ENCODE results near the gene KHDRBS1. TPM values are rescaled to one million over a fixed set of nuclear protein-coding genes. Genes with fewer than 3 reads are reported as not detected.
"Not testable (repeated sequence)": the region's sequence is repeated elsewhere in the genome, so short reads cannot be mapped to it uniquely, and the experiment has no call there.

The KHDRBS1 gene
- total and polyA plus RNA-seq, 2 of the 13 experiments (the other 11 are each of a cell fraction or from before 2014, with no cell fraction given): 25.1 to 39.0 TPM

DNA sequence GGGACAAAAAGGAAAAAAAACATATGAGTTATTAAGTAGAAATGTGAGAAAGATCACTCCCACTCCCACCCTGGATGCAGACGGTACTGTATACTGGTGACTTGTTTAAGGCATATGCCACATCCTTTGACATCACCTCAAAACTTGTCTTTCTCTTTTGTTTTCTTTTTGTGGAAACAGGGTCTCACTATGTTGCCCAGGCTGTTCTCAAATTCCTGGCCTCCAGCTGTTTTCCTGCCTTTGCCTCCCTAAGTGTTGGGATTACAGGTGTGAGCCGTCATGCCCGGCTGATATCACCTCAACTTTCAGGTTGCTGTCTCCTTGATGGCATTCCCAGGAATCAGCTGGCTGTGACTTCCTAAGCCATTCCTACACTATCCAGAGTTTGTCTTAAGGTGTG lies 18.4 kb upstream of the KHDRBS1 start:
- Histone ChIP-seq H3K27ac (ENCODE audit: extremely low read length, insufficient read depth, low read length) (no peak overlapping the region), H3K79me2 (ENCODE audit: insufficient read depth, low read length) (no peaks in the 10 kb centered on the region), H3K4me3 (replicated peaks in 1 of 3; ENCODE audit: insufficient read depth in 1 of 3, low read depth in 2 of 3, low read length in 3 of 3) (no peak overlapping the region), H3K9ac (ENCODE audit: insufficient read depth, low read depth, low read length) (no peak overlapping the region), H3K4me1 (ENCODE audit: insufficient read depth, low read length) (no peaks in the 10 kb centered on the region), H4K20me1 (ENCODE audit: insufficient read depth, low read length) (no peaks in the 10 kb centered on the region), H3K36me3 (replicated peaks in 1 of 2; ENCODE audit: control insufficient read depth in 1 of 2, insufficient read depth in 2 of 2, low read length in 2 of 2) (no peaks in the 10 kb centered on the region), H3K27me3 (ENCODE audit: control insufficient read depth in 1 of 2, insufficient read depth in 2 of 2, low read length in 2 of 2) (peaks cover 0 to 3% of the 10 kb centered on the region in 2 experiments; a peak in 1 of 5 replicates), H3K4me2 (ENCODE audit: low read depth, low read length) (no peak overlapping the region), H2AFZ (ENCODE audit: low read length) (no peak overlapping the region), H3K9me3 (ENCODE audit: low read length) (no peaks in the 10 kb centered on the region)
- FAIRE-seq (no peak), ATAC-seq (no peak), DNase-seq (ENCODE audit: low spot score) (no peak)
- in situ Hi-C loops (cut with HindIII; ENCODE audit: extremely low pct_ligation_motif_present, low pct_unique_long_range_greater_than_20kb) (no loop called here), intact Hi-C loops (cut with micrococcal nuclease; ENCODE audit: unreplicated experiment) (no loop called here)
- no TSS peak for BruUV-seq (replicated peaks)
- ChIA-PET CTCF (ENCODE audit: low intra/inter-chr PET ratio, low total read pairs) (no interaction called here), POLR2A (interaction anchor here (1.1 kb wide), 1 partner anchor 18 kb away, joined by 3 read pairs; the partner anchor contains the start of gene KHDRBS1)
- 42% methylated on average over 3 of the region's 3 CpGs for whole genome bisulfite sequencing (ENCODE audit: low lambda C conversion rate)
- TF ChIP-seq RAD21 (CRISPR knock-in tag; IDR thresholded peaks at IDR 0.05) (no peak), ZNF670 (CRISPR knock-in tag; IDR thresholded peaks at IDR 0.05; ENCODE audit: borderline replicate concordance) (no peak), ZNF572 (CRISPR knock-in tag; IDR thresholded peaks at IDR 0.05) (no peak), ZNF549 (CRISPR knock-in tag; IDR thresholded peaks at IDR 0.05) (no peak), ZNF383 (CRISPR knock-in tag; IDR thresholded peaks at IDR 0.05; ENCODE audit: borderline replicate concordance) (no peak), XRCC5 (optimal IDR thresholded peaks at IDR 0.05; ENCODE audit: low read length) (no peak), ZKSCAN8 (CRISPR knock-in tag; IDR thresholded peaks at IDR 0.05; ENCODE audit: borderline replicate concordance) (no peak), ZBTB2 (CRISPR knock-in tag; IDR thresholded peaks at IDR 0.05; ENCODE audit: low read depth) (no peak), FOXJ3 (CRISPR knock-in tag; IDR thresholded peaks at IDR 0.05; ENCODE audit: borderline replicate concordance) (no peak), YEATS4 (CRISPR knock-in tag; IDR thresholded peaks at IDR 0.05; ENCODE audit: borderline replicate concordance) (no peak), ZNF513 (CRISPR knock-in tag; conservative IDR thresholded peaks at IDR 0.05) (no peak), XBP1 (CRISPR knock-in tag; IDR thresholded peaks at IDR 0.05) (no peak), HNRNPH1 (optimal IDR thresholded peaks at IDR 0.05; ENCODE audit: low read depth, low read length) (no peak)
- TF ChIP-seq, protein P1, sequence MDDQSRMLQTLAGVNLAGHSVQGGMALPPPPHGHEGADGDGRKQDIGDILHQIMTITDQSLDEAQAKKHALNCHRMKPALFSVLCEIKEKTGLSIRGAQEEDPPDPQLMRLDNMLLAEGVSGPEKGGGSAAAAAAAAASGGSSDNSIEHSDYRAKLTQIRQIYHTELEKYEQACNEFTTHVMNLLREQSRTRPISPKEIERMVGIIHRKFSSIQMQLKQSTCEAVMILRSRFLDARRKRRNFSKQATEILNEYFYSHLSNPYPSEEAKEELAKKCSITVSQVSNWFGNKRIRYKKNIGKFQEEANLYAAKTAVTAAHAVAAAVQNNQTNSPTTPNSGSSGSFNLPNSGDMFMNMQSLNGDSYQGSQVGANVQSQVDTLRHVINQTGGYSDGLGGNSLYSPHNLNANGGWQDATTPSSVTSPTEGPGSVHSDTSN (CRISPR knock-in tag; IDR thresholded peaks at IDR 0.05; ENCODE audit: borderline replicate concordance): no peak

DNA sequence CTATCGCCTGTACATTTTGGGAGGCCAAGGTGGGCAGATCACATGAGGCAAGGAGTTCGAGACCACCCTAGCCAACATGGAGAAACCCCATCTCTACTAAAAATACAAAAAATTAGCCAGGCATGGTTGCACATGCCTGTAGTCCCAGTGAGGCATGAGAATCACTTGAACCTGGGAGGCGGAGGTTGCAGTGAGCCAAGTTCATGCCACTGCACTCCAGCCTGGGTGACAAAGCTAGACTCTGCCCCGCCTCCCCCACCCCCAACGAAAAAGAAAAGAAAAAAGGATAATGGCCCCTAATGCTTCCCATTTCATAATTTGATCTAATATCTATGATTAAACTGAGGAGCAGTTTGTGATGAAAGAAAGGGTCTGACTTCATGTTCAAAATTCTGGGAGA lies 17.5 kb upstream of the KHDRBS1 start:
- H3K9ac ChIP-seq (ENCODE audit: insufficient read depth, low read depth, low read length); in situ Hi-C loops (cut with HindIII; ENCODE audit: extremely low pct_ligation_motif_present, low pct_unique_long_range_greater_than_20kb); H3K36me3 ChIP-seq (replicated peaks in 1 of 2; ENCODE audit: control insufficient read depth in 1 of 2, insufficient read depth in 2 of 2, low read length in 2 of 2); FAIRE-seq; H3K4me1 ChIP-seq (ENCODE audit: insufficient read depth, low read length); H3K9me3 ChIP-seq (ENCODE audit: low read length); H3K4me3 ChIP-seq (replicated peaks in 1 of 3; ENCODE audit: insufficient read depth in 1 of 3, low read depth in 2 of 3, low read length in 3 of 3); BruUV-seq (replicated peaks); H3K79me2 ChIP-seq (ENCODE audit: insufficient read depth, low read length); H2AFZ ChIP-seq (ENCODE audit: low read length); H3K27me3 ChIP-seq (ENCODE audit: control insufficient read depth in 1 of 2, insufficient read depth in 2 of 2, low read length in 2 of 2); H3K27ac ChIP-seq (ENCODE audit: extremely low read length, insufficient read depth, low read length); H3K4me2 ChIP-seq (ENCODE audit: low read depth, low read length); H4K20me1 ChIP-seq (ENCODE audit: insufficient read depth, low read length); DNase-seq (ENCODE audit: low spot score); intact Hi-C loops (cut with micrococcal nuclease; ENCODE audit: unreplicated experiment); ATAC-seq; CTCF ChIA-PET (ENCODE audit: low intra/inter-chr PET ratio, low total read pairs): not testable (repeated sequence)
- WGBS (ENCODE audit: low lambda C conversion rate): 4% methylated on average over 5 of the region's 5 CpGs
- POLR2A ChIA-PET: interaction anchor here (1.1 kb wide), 1 partner anchor 17 kb away, joined by 3 read pairs; the partner anchor contains the start of gene KHDRBS1
